Measurements from ENCODE around the gene A3GALT2. TPM values are rescaled to one million over a fixed set of nuclear protein-coding genes. Genes with fewer than 3 reads are reported as not detected.

Gene A3GALT2
- total RNA-seq, 2 experiments from 2014 or later, result not detected

DNA sequence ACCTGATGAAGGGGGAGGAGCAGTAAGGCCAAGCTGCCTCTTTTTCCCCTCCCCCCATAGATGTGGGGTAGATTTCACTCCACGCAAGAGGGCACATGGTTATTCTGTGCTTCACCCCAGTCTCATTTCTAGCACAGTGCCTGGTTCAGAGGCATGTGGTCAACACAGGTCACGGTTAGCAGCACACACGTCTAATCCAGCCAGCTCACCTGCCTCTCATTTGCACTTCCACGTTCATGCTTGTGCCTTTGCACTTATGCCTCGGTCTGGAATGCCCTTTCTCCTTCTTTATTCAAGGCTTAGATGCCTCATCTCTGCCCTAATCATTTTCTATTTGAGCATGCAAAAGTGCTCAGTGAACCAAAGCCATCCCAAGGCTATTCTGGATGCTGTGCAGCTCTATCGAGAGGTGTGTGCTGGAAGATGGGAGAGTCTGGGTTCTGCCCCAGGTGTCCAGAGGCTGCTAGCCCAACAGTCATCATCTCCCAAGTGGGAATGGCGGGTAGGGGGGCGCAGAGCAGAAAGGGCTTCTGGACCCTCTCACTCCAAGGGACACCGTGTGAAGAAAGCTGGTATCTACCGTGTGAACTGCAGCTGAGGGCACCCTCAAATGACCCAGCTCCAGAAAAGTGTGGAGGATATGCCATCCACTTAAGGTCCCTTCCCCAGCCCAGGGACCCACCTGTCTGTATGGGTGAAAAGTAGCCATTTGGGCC is 2.1 kb upstream of the A3GALT2 start:
- DNase-seq (ENCODE audit: low spot score), result peak; percentile 19
- Histone ChIP-seq H3K79me2 (ENCODE audit: insufficient read depth, low read depth, low read length) (no peaks in the 10 kb centered on the region), H3K4me2 (ENCODE audit: low read length) (no peak overlapping the region), H3K4me3 (ENCODE audit: low read depth, low read length, poor library complexity, severe bottlenecking) (no peak overlapping the region), H3K27ac (ENCODE audit: low read depth, low read length, poor library complexity, severe bottlenecking) (no peak overlapping the region), H4K20me1 (ENCODE audit: insufficient read depth, low read length) (no peaks in the 10 kb centered on the region), H3K36me3 (ENCODE audit: insufficient read depth, low read length) (peaks cover 48% of the 10 kb centered on the region; the same call in 1 of the 2 replicates), H2AFZ (ENCODE audit: low read length) (no peak overlapping the region), H3K9me3 (ENCODE audit: low read length) (no peaks in the 10 kb centered on the region), H3K9me2 (ENCODE audit: insufficient read depth, low read length) (no peaks in the 10 kb centered on the region), H3K4me1 (ENCODE audit: insufficient read depth, low read length, poor library complexity, severe bottlenecking) (peaks cover 7% of the 10 kb centered on the region)
- no peak for TF ChIP-seq EZH2phosphoT487 (IDR thresholded peaks at IDR 0.05; ENCODE audit: borderline replicate concordance, low read depth, low read length)
- TF ChIP-seq, protein P1, sequence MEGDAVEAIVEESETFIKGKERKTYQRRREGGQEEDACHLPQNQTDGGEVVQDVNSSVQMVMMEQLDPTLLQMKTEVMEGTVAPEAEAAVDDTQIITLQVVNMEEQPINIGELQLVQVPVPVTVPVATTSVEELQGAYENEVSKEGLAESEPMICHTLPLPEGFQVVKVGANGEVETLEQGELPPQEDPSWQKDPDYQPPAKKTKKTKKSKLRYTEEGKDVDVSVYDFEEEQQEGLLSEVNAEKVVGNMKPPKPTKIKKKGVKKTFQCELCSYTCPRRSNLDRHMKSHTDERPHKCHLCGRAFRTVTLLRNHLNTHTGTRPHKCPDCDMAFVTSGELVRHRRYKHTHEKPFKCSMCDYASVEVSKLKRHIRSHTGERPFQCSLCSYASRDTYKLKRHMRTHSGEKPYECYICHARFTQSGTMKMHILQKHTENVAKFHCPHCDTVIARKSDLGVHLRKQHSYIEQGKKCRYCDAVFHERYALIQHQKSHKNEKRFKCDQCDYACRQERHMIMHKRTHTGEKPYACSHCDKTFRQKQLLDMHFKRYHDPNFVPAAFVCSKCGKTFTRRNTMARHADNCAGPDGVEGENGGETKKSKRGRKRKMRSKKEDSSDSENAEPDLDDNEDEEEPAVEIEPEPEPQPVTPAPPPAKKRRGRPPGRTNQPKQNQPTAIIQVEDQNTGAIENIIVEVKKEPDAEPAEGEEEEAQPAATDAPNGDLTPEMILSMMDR (conservative IDR thresholded peaks at IDR 0.05; ENCODE audit: low read length), result no peak
- intact Hi-C loops (cut with micrococcal nuclease; ENCODE audit: unreplicated experiment), result no loop called here
- POLR2A ChIA-PET, result no interaction called here
- CTCF ChIA-PET (ENCODE audit: unreplicated experiment), result interaction anchor here (0.6 kb wide), 1 partner anchor 9 kb away, joined by 3 read pairs; no protein-coding TSS in a partner anchor
- no TSS peak for BruUV-seq (replicated peaks)

DNA sequence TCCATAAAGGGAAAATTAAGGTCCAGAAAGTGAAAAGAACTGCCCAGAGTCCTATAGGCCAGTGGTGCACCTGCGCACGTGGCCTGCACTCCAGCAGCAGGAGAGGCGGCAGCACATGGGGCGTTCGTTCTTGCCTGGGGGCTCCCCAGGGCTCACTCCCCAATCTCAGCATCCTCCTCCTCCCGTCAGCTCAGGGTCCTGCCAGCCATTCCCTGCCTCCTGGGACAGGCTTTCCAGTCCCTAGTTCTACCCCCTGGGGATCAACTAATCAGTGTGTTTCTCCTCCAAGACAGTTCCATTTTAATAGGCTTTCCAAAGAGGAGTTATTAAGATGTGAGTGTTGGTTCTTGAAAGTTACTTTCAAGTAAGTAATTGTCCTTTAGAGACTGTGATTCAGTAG is 1.2 kb upstream of the A3GALT2 start:
- H4K20me1 ChIP-seq (ENCODE audit: insufficient read depth, low read length), result no peaks in the 10 kb centered on the region
- peaks cover 40% of the 10 kb centered on the region; the same call in 1 of the 2 replicates for H3K36me3 ChIP-seq (ENCODE audit: insufficient read depth, low read length)
- peaks cover 7% of the 10 kb centered on the region for H3K4me1 ChIP-seq (ENCODE audit: insufficient read depth, low read length, poor library complexity, severe bottlenecking)
- no peaks in the 10 kb centered on the region for H3K79me2 ChIP-seq (ENCODE audit: insufficient read depth, low read depth, low read length)
- intact Hi-C loops (cut with micrococcal nuclease; ENCODE audit: unreplicated experiment), result no loop called here
- H2AFZ ChIP-seq (ENCODE audit: low read length), result no peak overlapping the region
- H3K4me2 ChIP-seq (ENCODE audit: low read length), result no peak overlapping the region
- TF ChIP-seq EZH2phosphoT487 (IDR thresholded peaks at IDR 0.05; ENCODE audit: borderline replicate concordance, low read depth, low read length), result no peak
- TF ChIP-seq, protein P1 (conservative IDR thresholded peaks at IDR 0.05; ENCODE audit: low read length), result no peak
- no peaks in the 10 kb centered on the region for H3K9me3 ChIP-seq (ENCODE audit: low read length)
- H3K9me2 ChIP-seq (ENCODE audit: insufficient read depth, low read length), result no peaks in the 10 kb centered on the region
- H3K4me3 ChIP-seq (ENCODE audit: low read depth, low read length, poor library complexity, severe bottlenecking), result no peak overlapping the region
- ChIA-PET CTCF (ENCODE audit: unreplicated experiment) (no interaction called here), POLR2A (no interaction called here)
- DNase-seq (ENCODE audit: low spot score), result no peak
- no TSS peak for BruUV-seq (replicated peaks)
- no peak overlapping the region for H3K27ac ChIP-seq (ENCODE audit: low read depth, low read length, poor library complexity, severe bottlenecking)

DNA sequence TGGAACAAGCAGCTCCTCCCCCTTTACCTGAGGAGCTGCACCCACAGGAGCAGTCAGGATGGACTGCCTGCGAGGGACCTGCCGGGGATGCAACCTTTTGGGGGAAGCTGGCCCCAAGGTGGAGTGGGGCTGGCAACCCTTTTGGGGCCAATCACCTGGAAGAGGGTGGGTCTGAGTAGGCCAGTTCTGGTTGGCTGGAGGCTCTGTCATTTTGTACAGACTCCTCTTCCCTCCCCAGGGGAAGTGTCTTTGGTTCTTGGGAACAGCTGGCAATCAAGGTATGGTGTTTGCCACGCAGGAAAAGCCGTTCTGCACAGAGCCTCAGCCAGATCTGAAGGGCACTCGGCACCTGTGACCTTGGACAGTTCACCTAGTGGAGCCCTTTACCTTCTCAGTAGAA is 280 bp upstream of the A3GALT2 start:
- H3K79me2 ChIP-seq (ENCODE audit: insufficient read depth, low read depth, low read length), result no peaks in the 10 kb centered on the region
- TF ChIP-seq, protein P1 (conservative IDR thresholded peaks at IDR 0.05; ENCODE audit: low read length), result no peak
- no peak for TF ChIP-seq EZH2phosphoT487 (IDR thresholded peaks at IDR 0.05; ENCODE audit: borderline replicate concordance, low read depth, low read length)
- no TSS peak for BruUV-seq (replicated peaks)
- H2AFZ ChIP-seq (ENCODE audit: low read length), result no peak overlapping the region
- H3K4me3 ChIP-seq (ENCODE audit: low read depth, low read length, poor library complexity, severe bottlenecking), result no peak overlapping the region
- ChIA-PET CTCF (ENCODE audit: unreplicated experiment) (no interaction called here), POLR2A (no interaction called here)
- intact Hi-C loops (cut with micrococcal nuclease; ENCODE audit: unreplicated experiment), result no loop called here
- H4K20me1 ChIP-seq (ENCODE audit: insufficient read depth, low read length), result no peaks in the 10 kb centered on the region
- no peak overlapping the region for H3K27ac ChIP-seq (ENCODE audit: low read depth, low read length, poor library complexity, severe bottlenecking)
- DNase-seq (ENCODE audit: low spot score), result no peak
- H3K4me2 ChIP-seq (ENCODE audit: low read length), result no peak overlapping the region
- H3K9me2 ChIP-seq (ENCODE audit: insufficient read depth, low read length), result no peaks in the 10 kb centered on the region
- H3K36me3 ChIP-seq (ENCODE audit: insufficient read depth, low read length), result peaks cover 33% of the 10 kb centered on the region; the same call in 1 of the 2 replicates
- no peaks in the 10 kb centered on the region for H3K9me3 ChIP-seq (ENCODE audit: low read length)
- H3K4me1 ChIP-seq (ENCODE audit: insufficient read depth, low read length, poor library complexity, severe bottlenecking), result peaks cover 7% of the 10 kb centered on the region
